Measurements from ENCODE around the gene PAX7. TPM values are rescaled to one million over a fixed set of nuclear protein-coding genes. Genes with fewer than 3 reads are reported as not detected.
"Not testable (repeated sequence)": the region's sequence is repeated elsewhere in the genome, so short reads cannot be mapped to it uniquely, and the experiment has no call there.

Gene PAX7
- polyA plus RNA-seq, 5 donors: 2.0 TPM; not detected in 4

GRCh38 chr1:18727956-18728355, 97.3 kb downstream of the PAX7 start:
- DNase-seq: no peak

DNA sequence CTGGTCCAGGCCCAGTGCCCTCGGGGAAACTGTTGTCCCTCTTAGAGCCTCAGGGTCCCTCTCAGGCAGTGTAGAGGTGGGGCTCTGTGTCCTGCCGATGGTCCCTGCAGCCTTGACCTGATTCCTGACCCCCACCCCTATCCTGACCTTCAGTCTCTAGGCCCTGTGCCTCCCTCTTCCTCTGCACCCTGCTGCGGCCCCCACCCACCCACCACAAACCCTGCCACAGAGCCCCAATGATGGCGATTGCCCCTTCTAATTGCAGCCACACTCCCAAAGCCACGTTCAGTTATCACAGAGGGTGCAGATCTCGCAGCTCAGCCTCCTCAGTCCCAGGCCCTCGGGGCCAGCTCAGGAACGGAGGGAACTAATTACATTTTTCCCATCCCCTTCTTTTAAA, 99.7 kb downstream of the PAX7 start:
- no peak for DNase-seq

- DNase-seq: no peak
Observed at GRCh38 chr1:18731148-18731547, 100.5 kb downstream of the PAX7 start.

- DNase-seq: no peak
Observed at GRCh38 chr1:18731591-18732235, 101.1 kb downstream of the PAX7 start.

GRCh38 chr1:18732686-18733085, 102.0 kb downstream of the PAX7 start:
- DNase-seq: no peak

DNA sequence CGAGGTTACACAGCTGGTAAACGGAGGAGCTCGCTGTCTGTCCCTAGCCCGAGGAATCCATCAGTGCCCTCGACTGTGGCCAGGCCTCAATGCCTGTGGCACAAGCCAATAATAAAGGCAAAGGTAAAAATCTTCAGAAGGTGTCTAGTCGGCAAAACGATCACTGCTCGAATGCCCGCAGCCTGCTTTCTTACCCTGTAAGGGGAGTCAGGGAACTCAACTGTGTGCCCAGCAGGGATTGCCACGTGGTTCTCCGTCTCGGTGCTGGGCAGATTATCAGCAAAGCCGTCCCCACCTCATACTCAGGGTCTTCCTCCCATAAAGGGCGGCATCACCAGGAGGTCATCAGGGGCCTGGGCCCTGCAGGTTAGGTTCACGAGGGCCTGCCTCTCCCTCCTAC, 103.4 kb downstream of the PAX7 start:
- DNase-seq: no peak

DNA sequence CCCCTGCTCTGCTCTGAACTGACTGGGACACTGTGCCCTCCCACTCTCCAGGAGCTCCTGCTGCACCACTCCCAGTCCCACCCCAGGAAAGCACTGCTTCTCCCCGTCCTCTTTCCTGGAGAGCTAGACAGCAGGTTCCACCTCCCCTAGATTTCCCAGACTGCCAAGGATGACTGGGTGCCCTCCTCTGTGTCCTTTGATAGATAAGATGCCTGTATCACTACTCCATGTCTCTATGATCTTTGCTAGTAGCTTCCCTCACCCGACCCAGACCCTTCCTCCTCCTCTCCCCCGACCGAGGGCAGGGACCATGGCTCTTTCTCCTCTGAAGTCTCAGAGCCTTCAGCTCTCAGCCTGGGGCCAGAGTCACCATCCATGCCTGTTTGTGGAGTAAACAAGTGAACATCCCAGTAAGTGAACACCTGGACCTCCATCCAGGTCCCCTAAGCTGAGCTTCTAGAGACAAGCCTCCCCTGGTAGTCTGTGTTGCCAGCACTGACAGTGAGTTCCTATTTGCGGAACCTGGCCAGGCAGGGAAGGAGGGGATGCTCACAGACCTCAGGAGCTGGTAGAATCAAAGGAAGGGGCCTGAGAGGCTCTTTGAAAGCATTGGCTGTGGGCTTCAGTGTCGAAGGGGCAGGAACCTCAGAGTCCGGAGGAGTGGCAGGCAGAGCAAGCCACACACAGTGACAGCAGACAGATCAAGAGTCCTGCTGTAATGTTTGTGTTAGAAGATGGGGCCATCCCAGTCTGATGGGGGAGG, 104.0 kb downstream of the PAX7 start:
- DNase-seq: no peak

GRCh38 chr1:18735224-18735997, 104.8 kb downstream of the PAX7 start:
- DNase-seq: no peak

- DNase-seq: no peak
Observed at GRCh38 chr1:18736958-18737357, 106.3 kb downstream of the PAX7 start.

GRCh38 chr1:18738126-18738525, 107.5 kb downstream of the PAX7 start:
- no peak for DNase-seq

DNA sequence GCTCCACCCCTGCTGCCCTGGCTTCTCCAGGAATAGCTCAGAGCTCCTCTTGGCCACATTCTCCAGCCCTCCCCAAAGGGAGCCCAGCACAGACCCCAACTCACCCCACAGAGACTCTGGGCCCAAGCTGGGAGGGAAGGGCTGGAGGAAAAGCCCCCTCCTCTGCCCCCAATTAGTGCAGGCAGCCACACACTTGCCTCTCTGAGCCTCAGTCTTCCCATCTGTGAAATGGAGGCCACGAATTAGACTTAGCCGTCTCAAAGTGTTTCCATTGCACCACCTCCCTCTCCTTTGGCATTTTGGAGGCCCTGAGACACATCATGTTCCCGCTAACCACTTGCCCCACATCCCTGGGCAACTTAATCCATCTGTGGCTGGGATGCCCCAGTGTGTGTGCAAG, 108.0 kb downstream of the PAX7 start:
- no peak for DNase-seq

DNA sequence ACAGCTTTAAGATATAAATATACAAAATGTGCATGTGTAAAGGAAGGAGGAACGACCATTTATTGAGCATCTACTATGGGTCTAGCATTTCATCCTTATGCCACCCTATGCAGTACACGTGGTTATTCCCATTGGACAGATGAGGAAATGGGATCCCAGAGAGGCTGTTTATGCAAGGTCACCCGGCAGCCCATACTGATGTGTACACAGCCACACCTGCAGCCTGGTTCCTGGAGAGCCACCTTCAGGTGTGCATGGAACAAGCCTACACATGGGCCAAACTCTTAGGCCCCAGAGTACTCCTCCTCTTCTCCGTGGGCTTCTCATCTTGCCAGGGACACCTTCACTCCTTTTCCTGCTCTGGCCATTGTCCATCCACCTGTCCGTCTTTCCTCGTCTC, 108.8 kb downstream of the PAX7 start:
- DNase-seq: no peak

DNA sequence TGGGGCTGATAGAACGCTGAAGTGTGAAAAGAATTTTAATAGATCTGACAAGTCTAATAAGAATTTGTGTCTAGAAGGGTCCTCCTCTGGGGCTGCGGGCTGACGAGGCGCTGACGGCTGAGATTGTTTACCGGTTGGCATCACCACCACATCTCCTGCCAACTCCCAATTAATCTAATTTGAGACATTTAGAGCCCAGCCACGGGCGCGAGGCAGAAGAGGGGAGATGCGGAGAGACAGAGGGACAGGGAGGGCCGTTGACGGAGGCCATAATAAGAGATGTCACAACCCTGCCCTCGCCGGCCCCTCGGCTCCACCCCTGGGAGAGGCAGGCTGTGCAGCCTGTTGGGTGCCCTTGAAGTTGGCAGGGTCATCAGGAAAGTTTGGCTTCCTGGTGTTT, 109.3 kb downstream of the PAX7 start:
- no peak for DNase-seq

GRCh38 chr1:18740617-18741016, 110.0 kb downstream of the PAX7 start:
- no peak for DNase-seq

DNA sequence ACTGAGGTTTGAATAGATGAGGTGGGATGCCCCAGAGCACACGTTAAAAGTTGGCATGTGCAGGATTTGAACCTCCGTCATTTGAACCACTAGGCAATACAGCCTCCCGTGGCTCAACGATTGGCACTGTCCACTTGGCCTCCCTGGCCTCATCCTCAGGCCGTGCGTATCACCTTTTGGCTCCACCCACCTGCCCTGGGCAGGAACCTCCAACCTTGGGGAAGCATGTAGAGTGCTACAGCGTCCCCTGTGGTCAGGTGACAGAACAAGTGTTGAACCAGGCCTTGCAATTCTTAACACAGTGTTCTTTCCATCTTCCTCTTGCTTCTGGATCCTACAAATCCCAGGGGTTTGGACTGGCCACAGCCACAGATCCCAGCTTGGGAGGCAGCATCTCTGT, 112.6 kb downstream of the PAX7 start:
- DNase-seq: no peak

GRCh38 chr1:18744381-18744780, 113.7 kb downstream of the PAX7 start:
- DNase-seq: not testable (repeated sequence)

GRCh38 chr1:18746981-18747380, 116.3 kb downstream of the PAX7 start:
- DNase-seq: no peak

- no peak for DNase-seq
Observed at GRCh38 chr1:18747671-18748070, 117.0 kb downstream of the PAX7 start.

DNA sequence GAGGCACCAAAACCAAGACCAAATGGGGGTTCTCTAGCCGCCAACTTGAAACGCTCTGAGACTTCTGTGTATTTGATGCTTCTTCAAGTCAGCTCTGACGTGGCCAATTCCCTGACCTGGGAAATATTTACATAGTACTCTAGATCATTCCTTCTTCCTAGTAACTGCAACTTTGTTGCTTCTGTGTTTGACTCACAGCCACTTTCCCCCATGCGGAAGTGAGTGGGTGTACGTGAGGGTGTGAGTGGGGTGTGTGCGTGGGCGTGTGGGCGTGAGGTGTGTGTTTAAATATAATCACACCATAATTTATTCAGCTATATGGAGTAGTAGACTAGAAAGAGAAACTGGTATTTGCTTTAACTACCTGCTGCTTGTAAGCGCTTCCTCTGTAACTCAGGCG, 117.8 kb downstream of the PAX7 start:
- no peak for DNase-seq

DNA sequence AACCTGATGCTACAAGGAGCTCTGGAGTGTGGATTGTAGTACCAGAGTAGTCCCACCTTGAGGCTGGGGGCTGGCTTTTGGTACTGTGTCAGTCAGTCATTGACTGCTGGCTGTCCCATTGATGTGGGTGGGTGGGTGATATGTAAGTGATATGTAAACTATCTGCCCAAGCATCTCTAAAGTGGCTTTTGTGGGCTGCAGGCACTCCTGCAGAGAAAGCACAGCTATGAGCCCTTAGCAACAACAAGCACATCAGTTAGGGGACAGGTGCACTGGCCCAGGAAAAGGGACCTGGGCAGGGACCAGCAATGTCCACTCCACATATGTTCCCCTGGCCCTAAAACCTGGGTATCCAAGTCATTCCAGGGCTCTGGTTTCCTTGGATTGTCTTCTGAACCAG, 118.9 kb downstream of the PAX7 start:
- DNase-seq: no peak

- no peak for DNase-seq
Observed at GRCh38 chr1:18750600-18750999, 120.0 kb downstream of the PAX7 start.

- DNase-seq: no peak
Observed at GRCh38 chr1:18751425-18751824, 120.8 kb downstream of the PAX7 start.

- no peak for DNase-seq
Observed at GRCh38 chr1:18752409-18752808, 121.8 kb downstream of the PAX7 start.
